Endometrium (tissue), 2 donors: ENCODE data around the gene SNRPB2.

Experiments
- FAIRE-seq: peaks from 2 replicates; lab custom pipeline; 2012; peaks lifted over from hg19 to GRCh38; lab: Jason Lieb, UNC
- donor health status: control.
- donor health status: control.

Gene SNRPB2

GRCh38 chr20:16732506-16733152 is 2.8 kb downstream of the SNRPB2 start:
- FAIRE-seq: no peak

DNA sequence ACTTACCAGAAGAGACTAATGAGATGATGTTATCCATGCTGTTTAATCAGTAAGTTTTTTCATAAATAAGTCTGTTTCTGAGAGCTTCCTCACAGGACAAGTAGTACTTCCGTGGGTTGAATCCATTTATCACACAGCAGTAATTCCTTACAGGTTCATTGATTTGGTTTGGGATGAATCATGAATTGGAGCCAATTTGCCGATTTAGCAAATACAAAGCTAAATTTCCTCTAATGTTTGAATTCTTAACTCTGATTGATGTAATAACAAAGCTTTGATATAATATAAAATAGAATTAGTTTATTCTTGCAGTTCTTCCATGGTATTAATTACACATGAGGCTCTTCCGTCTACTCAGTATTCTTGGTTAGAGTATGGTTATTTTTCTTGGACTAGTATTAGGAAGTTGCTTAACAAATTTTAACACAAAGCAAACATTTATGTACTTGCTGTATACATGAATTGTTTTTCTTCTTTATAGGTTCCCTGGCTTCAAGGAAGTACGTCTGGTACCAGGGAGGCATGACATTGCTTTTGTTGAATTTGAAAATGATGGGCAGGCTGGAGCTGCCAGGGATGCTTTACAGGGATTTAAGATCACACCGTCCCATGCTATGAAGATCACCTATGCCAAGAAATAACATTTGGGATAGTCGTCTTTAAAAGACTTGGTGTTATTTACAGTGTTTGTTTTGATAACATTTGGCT is 10.7 kb downstream of the SNRPB2 start:
- no peak for FAIRE-seq

DNA sequence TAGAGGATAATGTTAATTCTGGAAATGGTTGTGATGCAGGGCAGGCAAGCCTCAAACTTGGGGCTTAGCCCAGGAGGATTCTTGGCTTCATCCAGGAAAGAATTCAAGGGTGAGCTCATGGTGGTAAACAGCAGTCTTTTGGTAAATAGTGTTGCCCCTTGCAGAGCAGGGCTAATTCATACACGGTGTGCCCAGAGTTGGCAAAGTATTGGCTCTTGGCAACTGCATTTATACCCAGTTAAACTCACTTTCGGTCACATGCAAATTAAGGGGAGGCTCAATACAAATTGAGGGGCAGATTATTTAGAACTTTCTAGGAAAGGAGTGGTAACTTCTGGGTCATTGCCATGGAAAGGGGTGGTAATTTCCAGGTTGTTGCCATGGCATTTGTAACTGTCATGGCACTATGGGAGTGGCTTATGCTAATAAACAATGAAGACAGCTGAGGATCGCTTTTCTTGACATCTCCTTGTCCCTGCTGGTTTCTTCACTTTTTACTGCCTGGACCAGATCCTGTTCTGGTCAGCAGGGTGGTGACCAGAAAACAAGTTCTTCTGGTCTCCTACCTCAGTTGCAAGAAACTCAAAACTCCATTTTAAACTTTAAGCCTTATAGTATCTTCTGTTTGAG is 14.5 kb downstream of the SNRPB2 start:
- no peak for FAIRE-seq

DNA sequence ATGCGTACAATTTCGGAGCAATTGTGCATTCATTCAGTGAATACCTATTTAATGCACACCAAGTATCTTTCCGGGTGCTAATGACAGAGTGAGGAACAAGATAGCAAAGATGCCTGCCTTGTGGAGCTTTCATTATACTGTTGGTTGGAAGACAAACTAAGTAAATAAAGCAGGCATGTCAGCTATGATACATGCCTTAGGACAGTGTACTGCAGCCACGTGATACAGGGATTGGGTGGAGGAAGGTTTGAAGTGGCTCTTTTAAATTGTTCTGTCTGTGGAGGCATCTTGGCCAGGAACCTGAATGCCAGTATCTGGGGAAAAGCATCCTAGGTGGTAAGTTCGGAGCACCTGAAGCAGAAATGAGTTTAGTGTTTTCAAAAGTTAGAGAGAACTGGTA is 15.4 kb downstream of the SNRPB2 start:
- no peak for FAIRE-seq

GRCh38 chr20:16747291-16747811 is 17.5 kb downstream of the SNRPB2 start:
- no peak for FAIRE-seq

DNA sequence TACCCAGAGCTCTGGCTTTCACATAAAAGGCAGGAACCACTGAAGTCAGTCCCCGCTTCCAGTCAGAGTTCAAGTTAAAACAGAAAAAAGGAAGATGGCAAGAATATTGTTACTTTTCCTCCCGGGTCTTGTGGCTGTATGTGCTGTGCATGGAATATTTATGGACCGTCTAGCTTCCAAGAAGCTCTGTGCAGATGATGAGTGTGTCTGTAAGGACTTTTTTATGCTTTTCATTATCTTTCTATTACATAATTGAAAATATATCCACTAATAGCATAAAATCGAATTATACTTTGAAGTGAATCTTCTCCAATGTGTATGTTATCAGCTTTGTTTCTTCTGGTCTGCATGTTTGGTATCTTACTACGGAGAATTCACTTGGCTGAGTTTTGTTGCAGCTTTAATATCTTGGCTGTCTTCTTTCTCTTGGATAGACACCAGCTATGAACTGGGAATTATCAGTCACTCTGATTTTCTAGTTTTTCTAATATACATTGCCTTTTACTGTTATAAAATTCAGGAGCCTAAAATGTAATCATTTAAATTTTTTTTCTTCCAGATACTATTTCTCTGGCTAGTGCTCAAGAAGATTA is 18.6 kb downstream of the SNRPB2 start, which contains the start of gene OTOR:
Gene OTOR (plus strand): TSS at position 51 of the 593 bp plus-strand sequence. CDS start 44 bp downstream, at position 95.
- no peak for FAIRE-seq

- no peak for FAIRE-seq
These were observed 19.7 kb downstream of the SNRPB2 start for GRCh38 chr20:16749573-16749972.

DNA sequence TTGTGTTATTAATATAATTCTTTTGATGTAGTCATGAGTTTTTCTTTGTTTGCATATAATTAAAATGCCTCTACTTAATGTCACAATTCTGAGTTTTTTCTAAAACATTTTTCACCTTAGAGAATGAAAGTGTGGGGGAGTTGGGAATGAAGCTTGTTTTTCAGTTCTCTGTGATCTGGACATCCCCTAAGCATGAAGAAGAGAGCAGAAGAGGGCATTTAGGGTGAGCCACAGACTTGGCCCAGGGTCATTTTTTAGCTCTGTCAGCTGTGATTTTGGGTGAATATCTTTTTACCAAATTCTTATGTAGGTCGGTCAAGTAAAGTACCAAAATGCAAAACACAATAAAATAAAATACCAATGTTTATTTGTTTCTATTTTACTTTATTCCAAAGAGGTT is 22.3 kb downstream of the SNRPB2 start:
- no peak for FAIRE-seq

DNA sequence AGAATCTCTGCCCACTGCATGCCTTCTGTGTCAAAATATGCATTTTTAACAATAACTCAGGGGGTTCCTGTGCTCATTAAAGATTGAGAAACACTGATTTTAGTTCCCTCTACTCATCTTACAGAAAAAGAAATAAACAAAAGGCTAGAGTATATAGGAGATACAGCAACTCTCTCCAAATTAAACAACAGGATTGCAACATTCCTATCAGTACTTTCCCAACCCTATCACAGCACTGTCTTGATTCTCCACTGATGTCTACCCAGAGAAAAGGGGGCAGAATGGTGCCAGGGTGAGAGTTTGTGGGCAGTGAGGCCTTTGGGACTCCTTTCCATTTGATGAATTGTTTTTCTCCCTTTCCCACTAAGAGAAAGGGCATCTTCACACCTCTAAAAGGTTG is 23.1 kb downstream of the SNRPB2 start:
- no peak for FAIRE-seq

GRCh38 chr20:16758454-16759180 is 28.8 kb downstream of the SNRPB2 start:
- FAIRE-seq: no peak

- FAIRE-seq: no peak
These were observed 29.3 kb downstream of the SNRPB2 start for GRCh38 chr20:16759181-16759563.

GRCh38 chr20:16760431-16761304 is 30.8 kb downstream of the SNRPB2 start:
- FAIRE-seq: no peak

- FAIRE-seq: peak; percentile 69
These were observed 31.5 kb downstream of the SNRPB2 start for GRCh38 chr20:16761305-16761829.

DNA sequence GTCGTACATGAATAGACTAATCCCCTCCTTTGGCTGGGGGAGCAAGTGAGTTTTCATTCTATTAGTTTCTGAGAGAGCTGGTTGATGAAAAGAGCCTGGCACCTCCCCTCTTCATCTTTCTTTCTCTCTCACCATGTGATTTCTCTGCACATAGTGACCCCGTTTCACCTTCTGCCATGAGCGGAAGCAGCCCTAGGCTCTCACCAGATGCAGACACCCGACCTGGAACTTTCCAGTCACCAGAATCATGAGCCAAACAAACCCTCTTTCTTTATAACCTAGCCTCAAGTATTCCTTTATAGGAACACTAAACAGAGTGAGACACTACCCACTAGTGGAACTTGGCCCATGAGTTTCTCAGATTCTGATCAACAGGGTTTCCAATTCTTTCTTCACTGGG is 34.7 kb downstream of the SNRPB2 start:
- FAIRE-seq: no peak

DNA sequence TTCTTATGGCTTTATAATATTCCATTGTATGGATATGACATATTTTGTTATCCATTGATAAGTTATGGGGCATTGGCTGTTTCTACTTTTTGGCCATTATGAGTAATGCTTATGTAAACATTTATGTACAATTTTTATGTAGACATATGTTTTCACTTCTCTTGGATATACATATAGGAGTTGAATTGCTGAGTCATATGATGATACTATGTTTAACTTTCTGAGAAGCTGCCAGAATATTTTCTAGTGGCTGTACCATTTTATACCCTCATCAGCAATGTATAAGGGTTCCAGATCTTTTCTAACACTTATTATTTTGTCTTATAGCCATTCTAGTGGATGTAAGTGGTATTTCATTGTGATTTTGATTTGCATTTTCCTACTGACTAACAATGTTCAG is 41.4 kb downstream of the SNRPB2 start:
- FAIRE-seq: no peak

DNA sequence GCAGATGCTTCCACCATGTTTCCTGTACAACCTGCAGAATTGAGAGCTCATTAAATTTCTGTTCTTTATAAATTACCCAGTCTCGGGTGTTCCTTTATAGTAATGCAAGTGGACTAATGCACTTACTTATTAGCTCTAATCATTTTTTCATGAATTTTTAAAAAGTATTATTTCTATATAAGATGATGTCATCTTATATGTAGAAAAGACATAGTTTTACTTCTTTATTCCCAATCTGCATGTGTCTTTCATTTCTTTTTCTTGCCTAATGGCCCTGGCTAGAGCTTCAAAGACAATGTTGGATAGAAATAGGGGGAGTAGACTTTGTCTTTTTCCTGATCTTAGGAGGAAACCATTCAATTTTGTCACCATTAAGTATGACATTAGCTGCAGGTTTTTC is 46.1 kb downstream of the SNRPB2 start:
- FAIRE-seq: no peak

- no peak for FAIRE-seq
These were observed 47.3 kb downstream of the SNRPB2 start for GRCh38 chr20:16777126-16777525.

DNA sequence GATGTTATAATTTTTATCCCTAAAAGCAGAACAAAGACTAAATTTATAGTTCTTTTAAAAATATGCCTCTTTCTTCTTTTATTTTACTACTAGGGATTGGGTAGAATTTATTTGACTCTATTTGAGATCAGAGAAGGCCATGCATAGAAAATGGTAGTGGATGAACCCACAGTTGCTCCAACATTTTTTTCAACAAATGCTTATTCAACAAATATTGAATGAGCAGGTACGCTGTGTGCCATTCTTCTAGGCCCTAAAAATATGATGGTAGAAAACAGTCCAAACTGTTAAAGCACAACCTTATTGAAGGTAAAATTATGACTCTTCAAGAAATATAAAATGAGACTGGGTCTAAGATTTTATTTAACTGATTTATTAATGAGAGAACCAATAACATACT is 48.3 kb downstream of the SNRPB2 start:
- no peak for FAIRE-seq

GRCh38 chr20:16781496-16781895 is 51.7 kb downstream of the SNRPB2 start:
- no peak for FAIRE-seq

DNA sequence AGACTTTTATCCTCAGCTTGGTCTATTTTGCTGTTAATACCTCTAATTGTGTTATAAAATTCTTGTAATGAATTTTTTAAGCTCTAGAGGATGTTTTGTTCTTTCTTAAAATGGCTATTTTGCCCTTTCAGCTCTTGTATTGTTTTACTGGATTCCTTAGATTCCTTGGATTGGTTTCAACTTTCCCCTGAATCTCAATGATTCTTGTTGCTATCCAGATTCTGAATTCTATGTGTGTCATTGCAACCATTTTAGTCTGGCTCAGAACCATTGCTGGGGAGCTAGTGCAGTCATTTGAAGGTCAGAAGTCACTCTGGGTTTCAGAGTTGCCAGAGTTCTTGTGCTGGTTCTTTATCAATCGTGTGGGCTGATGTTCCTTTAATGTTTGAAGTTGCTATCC is 55.4 kb downstream of the SNRPB2 start:
- no peak for FAIRE-seq
